K562 (cell line): ENCODE measurements around the gene CRK. TPM values are rescaled to one million over a fixed set of nuclear protein-coding genes. Genes with fewer than 3 reads are reported as not detected.

Experiments used
- ATAC-seq: fragments of 200-7000 bp; cut with Tn5 transposase; 3 replicates; pipeline ENCODE4 v1.9.1; 2020; ENCODE audit warnings: moderate library complexity
- BruUV-seq: library from RNA; stranded (reverse); fragments of 400-500 nt; replicated peaks from 2 replicates; lab custom pipeline; 2021; lab: Mats Ljungman, UMichigan
- CTCF ChIA-PET: fragments of 300-600 bp; formaldehyde crosslinking; extraction: SDS; loops from one replicate; lab custom pipeline; 2021; ENCODE audit warnings: low intra/inter-chr PET ratio; lab: Yijun Ruan, JAX
- POLR2A ChIA-PET: fragments of 300-600, 350-650 bp; sonication (Branson Sonifier 250); formaldehyde crosslinking; extraction: SDS; loops from one replicate; lab custom pipeline; 2021; ENCODE audit warnings: antibody characterized with exemption, inconsistent platforms; lab: Yijun Ruan, JAX
- DNase-seq, 4 experiments: peaks; one replicate each; pipeline versions ENCODE4 v3.0.0 to v3.0.0-alpha.2; 2011 to 2018; ENCODE audit warnings: low spot score in 3 of 4, mixed read lengths in 3 of 4; ENCODE audit errors: extremely low read depth in 1 of 4
- FAIRE-seq: peaks from 2 replicates; lab custom pipeline; 2011; peaks lifted over from hg19 to GRCh38; lab: Jason Lieb, UNC
- H2AFZ ChIP-seq: 2 replicates; pipeline ENCODE4 v1.6.0; 2011; ENCODE audit warnings: low read depth, low read length, control low read depth, inconsistent platforms
- H3K27ac ChIP-seq: fragments of 200-600 bp; 3 replicates; pipeline ENCODE4 v1.8.0; 2011; ENCODE audit warnings: low read depth, mild to moderate bottlenecking, control low read depth, inconsistent platforms, low read length, moderate library complexity, mixed read lengths; ENCODE audit errors: extremely low read depth
- H3K27me3 ChIP-seq, 2 experiments: fragments of 300-600 bp in 1 of 2; 2 replicates in 1 of 2; 3 replicates in 1 of 2; pipeline versions ENCODE4 v1.6.0 to v1.8.0; 2011; ENCODE audit warnings: inconsistent platforms in 2 of 2, low read length in 2 of 2, mild to moderate bottlenecking in 1 of 2, mixed read lengths in 1 of 2, moderate library complexity in 1 of 2; ENCODE audit not compliant: control insufficient read depth in 2 of 2, insufficient read depth in 2 of 2
- H3K36me3 ChIP-seq: fragments of 300-600 bp; 3 replicates; pipeline ENCODE4 v1.8.0; 2011; ENCODE audit warnings: mild to moderate bottlenecking, low read length, inconsistent platforms; ENCODE audit not compliant: control insufficient read depth, insufficient read depth
- H3K4me1 ChIP-seq, 2 experiments: fragments of 200-600 bp in 1 of 2; replicated peaks in 1 of 2; 2 replicates in 1 of 2; 3 replicates in 1 of 2; pipeline versions ENCODE4 v1.5.1 to v1.8.0; 2011; ENCODE audit warnings: inconsistent platforms in 2 of 2, low read length in 2 of 2, mild to moderate bottlenecking in 1 of 2, mixed read lengths in 1 of 2, moderate library complexity in 1 of 2; ENCODE audit not compliant: control insufficient read depth in 2 of 2, insufficient read depth in 2 of 2
- H3K4me2 ChIP-seq: 2 replicates; pipeline ENCODE4 v1.6.1; 2011; ENCODE audit warnings: low read length, control low read depth, inconsistent platforms, mixed read lengths; ENCODE audit not compliant: insufficient read depth
- H3K4me3 ChIP-seq: fragments of 200-600 bp; sonication (generic), shearing (Covaris generic); 2 replicates; pipeline ENCODE4 v1.5.1; 2016; ENCODE audit warnings: control low read depth, inconsistent platforms
- H3K79me2 ChIP-seq: fragments of 200-600 bp; 3 replicates; pipeline ENCODE4 v1.8.0; 2011; ENCODE audit warnings: low read length, inconsistent platforms; ENCODE audit not compliant: control insufficient read depth, insufficient read depth
- H3K9ac ChIP-seq, 2 experiments: 2 replicates each; pipeline versions ENCODE4 v1.6.0 to v1.6.1; 2011; ENCODE audit warnings: low read depth in 2 of 2, low read length in 2 of 2, control low read depth in 1 of 2, inconsistent platforms in 1 of 2, mild to moderate bottlenecking in 1 of 2, mixed read lengths in 1 of 2; ENCODE audit not compliant: insufficient read depth in 1 of 2
- H3K9me1 ChIP-seq: one replicate; pipeline ENCODE4 v1.6.0; 2011; ENCODE audit warnings: inconsistent platforms, mild to moderate bottlenecking, low read length, moderate library complexity; ENCODE audit not compliant: control insufficient read depth, insufficient read depth
- H3K9me3 ChIP-seq: replicated peaks from 2 replicates; pipeline ENCODE4 v1.5.1; 2011; ENCODE audit warnings: low read depth, low read length, inconsistent platforms; ENCODE audit not compliant: control insufficient read depth, insufficient read depth
- H4K20me1 ChIP-seq: replicated peaks from 2 replicates; pipeline ENCODE4 v1.6.1; 2011; ENCODE audit warnings: low read length, inconsistent platforms, mixed read lengths; ENCODE audit not compliant: control insufficient read depth, insufficient read depth
- IRF2 ChIP-seq: sonication (generic); formaldehyde crosslinking; IDR thresholded peaks from 2 replicates; pipeline ENCODE4 v1.8.1; 2022; ENCODE audit warnings: mild to moderate bottlenecking, missing genetic modification reagents
- KAT8 ChIP-seq: fragments of 450-650 bp; IDR thresholded peaks from 2 replicates; pipeline ENCODE4 v1.6.1; 2016; ENCODE audit warnings: low read depth, mild to moderate bottlenecking
- KDM1A ChIP-seq, 2 experiments: fragments of 450-650 bp; IDR thresholded peaks; 2 replicates each; pipeline ENCODE4 v1.6.1; 2016; ENCODE audit warnings: mild to moderate bottlenecking in 2 of 2
- MED1 ChIP-seq: sonication (generic); formaldehyde crosslinking; IDR thresholded peaks from 2 replicates; pipeline ENCODE4 v1.8.1; 2023; ENCODE audit warnings: missing genetic modification reagents, borderline replicate concordance
- MTA1 ChIP-seq: fragments of 450-650 bp; IDR thresholded peaks from 2 replicates; pipeline ENCODE4 v1.6.1; 2017; ENCODE audit warnings: borderline replicate concordance
- PRPF4 ChIP-seq: fragments of 200-400 bp; formaldehyde crosslinking; IDR thresholded peaks from one replicate; pipeline ENCODE4 v1.6.1; 2017; ENCODE audit warnings: low read length, low read depth, mild to moderate bottlenecking; ENCODE audit not compliant: insufficient read depth, poor library complexity, severe bottlenecking
- RAD21 ChIP-seq, 2 experiments: fragments of 250-450 bp in 1 of 2; fragments of 450-650 bp in 1 of 2; sonication (Bioruptor Pico) in 1 of 2; formaldehyde crosslinking in 1 of 2; IDR thresholded peaks in 1 of 2; conservative IDR thresholded peaks in 1 of 2; 2 replicates each; pipeline versions ENCODE4 v1.4.0 to v1.8.0; 2020 to 2022; ENCODE audit warnings: mild to moderate bottlenecking in 2 of 2, moderate library complexity in 1 of 2
- XRCC5 ChIP-seq: fragments of 200-400 bp; formaldehyde crosslinking; IDR thresholded peaks from 2 replicates; pipeline ENCODE4 v1.6.1; 2017; ENCODE audit warnings: low read depth, mild to moderate bottlenecking, low read length
- ZNF354B ChIP-seq: fragments of 250-450 bp; sonication (Bioruptor Pico); IDR thresholded peaks from 2 replicates; pipeline ENCODE4 v1.4.0; 2020
- ZNF717 ChIP-seq: fragments of 250-450 bp; sonication (Bioruptor Pico); IDR thresholded peaks from 2 replicates; pipeline ENCODE4 v1.5.0; 2021
- WGBS: fragments of 100-300 bp; shearing (Covaris generic); methylation state at CpG from one replicate; pipeline ENCODE4 v1.1.6; 2016; ENCODE audit warnings: low coverage, mixed read lengths; ENCODE audit not compliant: insufficient coverage; ENCODE audit errors: missing lambda C conversion rate; 5-methylcytosine and 5-hydroxymethylcytosine counted together
- in situ Hi-C: fragments of 300-500 bp; cut with MboI; formaldehyde crosslinking; loops from 4 replicates; pipeline ENCODE4 v1.15.0; 2018; ENCODE audit warnings: inconsistent platforms, mixed read lengths
- intact Hi-C: fragments of 100-400 bp; cut with micrococcal nuclease; formaldehyde crosslinking; loops from 2 replicates; pipeline ENCODE4 v1.14.2; 2022
- polyA plus RNA-seq, 8 experiments: library from polyadenylated mRNA; depleted of rRNA in 4 of 8; stranded (reverse) in 5 of 8; unstranded in 3 of 8; fragments of >200 nt; fragmentation: Nextera tagmentation in 2 of 8; fragmentation: Illumina TruSeq in 1 of 8; extraction: Ambion mirVana in 2 of 8; extraction: Trizol in 1 of 8; gene quantifications; 2 replicates each; pipeline versions ENCODE4 v1.2.1 to v1.2.3, GENCODE V29; 2011 to 2014; ENCODE audit warnings: inconsistent platforms in 1 of 8, missing spikeins in 1 of 8
- total RNA-seq, 7 experiments: library from RNA; depleted of rRNA in 6 of 7; stranded (reverse); fragments of >200 nt in 6 of 7; fragmentation: Illumina TruSeq in 2 of 7; extraction: Trizol in 2 of 7; gene quantifications; 2 replicates each; pipeline versions ENCODE4 v1.2.1 to v1.2.3, GENCODE V29; 2011 to 2021; ENCODE audit warnings: low replicate concordance in 1 of 7
- TF ChIP-seq, protein P1 (sequence below): fragments of 450-650 bp; formaldehyde crosslinking; IDR thresholded peaks from 2 replicates; pipeline ENCODE4 v1.4.0; 2022; ENCODE audit warnings: mild to moderate bottlenecking, moderate library complexity
- TF ChIP-seq, protein P2 (sequence below): fragments of 200-800 bp; sonication (Bioruptor generic); IDR thresholded peaks from 2 replicates; pipeline ENCODE4 v1.6.1; 2017; ENCODE audit warnings: missing genetic modification characterization, missing compliant biosample characterization
- TF ChIP-seq, protein P3 (sequence below): fragments of 450-650 bp; IDR thresholded peaks from 2 replicates; pipeline ENCODE4 v1.6.1; 2018; ENCODE audit warnings: mild to moderate bottlenecking, low read depth; ENCODE audit not compliant: partially characterized antibody

Gene CRK
- total and polyA plus RNA-seq, 9 of the 15 experiments (the other 6 are each of a cell fraction or from before 2014, with no cell fraction given) = 13.1 to 40.2 (median 26.1) TPM

DNA sequence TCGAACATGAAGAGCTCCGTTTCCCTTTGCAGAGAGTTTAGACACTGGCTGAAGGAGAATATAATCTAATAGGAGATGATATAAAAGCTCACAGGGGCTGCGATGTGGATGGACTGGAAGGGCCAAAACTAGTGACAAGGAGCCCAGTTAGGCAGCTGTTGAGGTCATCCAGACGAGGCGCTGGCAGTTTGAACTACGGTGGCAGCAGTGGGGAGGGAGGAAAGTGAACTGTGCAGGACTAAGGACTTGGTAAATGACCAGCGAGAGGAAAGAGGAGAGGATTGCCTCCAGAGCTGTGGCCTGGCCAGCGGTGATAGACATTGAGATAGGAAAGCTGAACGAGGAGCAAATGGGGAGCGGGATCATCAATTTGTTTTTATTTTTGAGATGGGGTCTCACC lies 41.4 kb downstream of the CRK start:
- DNase-seq (no peak), FAIRE-seq (no peak), ATAC-seq (no peak)
- H3K36me3 ChIP-seq = no peaks in the 10 kb centered on the region
- no peaks in the 10 kb centered on the region; a peak in 2 of 5 replicates for H3K4me1 ChIP-seq
- CTCF ChIA-PET = no interaction called here
- no peaks in the 10 kb centered on the region; the same call in 1 of the 2 replicates for H3K9me3 ChIP-seq
- POLR2A ChIA-PET = interaction anchor here (0.8 kb wide), 1 partner anchor 17 kb away, joined by 4 read pairs; no protein-coding TSS in a partner anchor
- H3K79me2 ChIP-seq = no peaks in the 10 kb centered on the region
- H3K4me2 ChIP-seq = no peak overlapping the region
- no peak overlapping the region for H3K4me3 ChIP-seq
- BruUV-seq = no TSS peak
- no peak for TF ChIP-seq MED1
- TF ChIP-seq MTA1 = no peak
- TF ChIP-seq ZNF354B (CRISPR knock-in tag) = no peak
- TF ChIP-seq KDM1A (IDR thresholded peaks at IDR 0.05) = no peak
- TF ChIP-seq, protein P1, sequence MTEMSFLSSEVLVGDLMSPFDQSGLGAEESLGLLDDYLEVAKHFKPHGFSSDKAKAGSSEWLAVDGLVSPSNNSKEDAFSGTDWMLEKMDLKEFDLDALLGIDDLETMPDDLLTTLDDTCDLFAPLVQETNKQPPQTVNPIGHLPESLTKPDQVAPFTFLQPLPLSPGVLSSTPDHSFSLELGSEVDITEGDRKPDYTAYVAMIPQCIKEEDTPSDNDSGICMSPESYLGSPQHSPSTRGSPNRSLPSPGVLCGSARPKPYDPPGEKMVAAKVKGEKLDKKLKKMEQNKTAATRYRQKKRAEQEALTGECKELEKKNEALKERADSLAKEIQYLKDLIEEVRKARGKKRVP = no peak
- TF ChIP-seq, protein P2, sequence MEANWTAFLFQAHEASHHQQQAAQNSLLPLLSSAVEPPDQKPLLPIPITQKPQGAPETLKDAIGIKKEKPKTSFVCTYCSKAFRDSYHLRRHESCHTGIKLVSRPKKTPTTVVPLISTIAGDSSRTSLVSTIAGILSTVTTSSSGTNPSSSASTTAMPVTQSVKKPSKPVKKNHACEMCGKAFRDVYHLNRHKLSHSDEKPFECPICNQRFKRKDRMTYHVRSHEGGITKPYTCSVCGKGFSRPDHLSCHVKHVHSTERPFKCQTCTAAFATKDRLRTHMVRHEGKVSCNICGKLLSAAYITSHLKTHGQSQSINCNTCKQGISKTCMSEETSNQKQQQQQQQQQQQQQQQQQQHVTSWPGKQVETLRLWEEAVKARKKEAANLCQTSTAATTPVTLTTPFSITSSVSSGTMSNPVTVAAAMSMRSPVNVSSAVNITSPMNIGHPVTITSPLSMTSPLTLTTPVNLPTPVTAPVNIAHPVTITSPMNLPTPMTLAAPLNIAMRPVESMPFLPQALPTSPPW (CRISPR knock-in tag) = no peak
- no peak for TF ChIP-seq RAD21 (CRISPR knock-in tag; conservative IDR thresholded peaks at IDR 0.05 in 1 of 2, IDR thresholded peaks at IDR 0.05 in 1 of 2)
- TF ChIP-seq, protein P3, sequence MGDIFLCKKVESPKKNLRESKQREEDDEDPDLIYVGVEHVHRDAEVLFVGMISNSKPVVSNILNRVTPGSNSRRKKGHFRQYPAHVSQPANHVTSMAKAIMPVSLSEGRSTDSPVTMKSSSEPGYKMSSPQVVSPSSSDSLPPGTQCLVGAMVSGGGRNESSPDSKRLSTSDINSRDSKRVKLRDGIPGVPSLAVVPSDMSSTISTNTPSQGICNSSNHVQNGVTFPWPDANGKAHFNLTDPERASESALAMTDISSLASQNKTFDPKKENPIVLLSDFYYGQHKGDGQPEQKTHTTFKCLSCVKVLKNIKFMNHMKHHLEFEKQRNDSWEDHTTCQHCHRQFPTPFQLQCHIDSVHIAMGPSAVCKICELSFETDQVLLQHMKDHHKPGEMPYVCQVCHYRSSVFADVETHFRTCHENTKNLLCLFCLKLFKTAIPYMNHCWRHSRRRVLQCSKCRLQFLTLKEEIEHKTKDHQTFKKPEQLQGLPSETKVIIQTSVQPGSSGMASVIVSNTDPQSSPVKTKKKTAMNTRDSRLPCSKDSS = no peak
- TF ChIP-seq KAT8 = no peak
- no peak for TF ChIP-seq XRCC5
- TF ChIP-seq PRPF4 = no peak
- no peak for TF ChIP-seq IRF2
- TF ChIP-seq ZNF717 = no peak
- in situ Hi-C loops (no loop called here), intact Hi-C loops (no loop called here)
- H2AFZ ChIP-seq = no peak overlapping the region
- no peaks in the 10 kb centered on the region for H4K20me1 ChIP-seq
- WGBS = 86% methylated on average over 7 of the region's 10 CpGs
- no peaks in the 10 kb centered on the region for H3K9me1 ChIP-seq
- H3K27me3 ChIP-seq = no peaks in the 10 kb centered on the region
- H3K9ac ChIP-seq = no peak overlapping the region
- H3K27ac ChIP-seq = no peak overlapping the region
